CD4-positive, alpha-beta T cell (primary cell): ENCODE measurements around the gene FREM2. TPM values are rescaled to one million over a fixed set of nuclear protein-coding genes. Genes with fewer than 3 reads are reported as not detected.

ENCODE experiments used
- ATAC-seq: fragments of 200-7000 bp; cut with Tn5 transposase; one replicate; pipeline ENCODE4 v1.10.0; 2022; ENCODE audit warnings: mild to moderate bottlenecking; ENCODE audit not compliant: poor library complexity
- CTCF ChIA-PET: fragments of 350-600 bp; sonication (Branson Sonifier 250); formaldehyde crosslinking; loops from one replicate; lab custom pipeline; 2021; ENCODE audit warnings: antibody characterized with exemption, inconsistent platforms; lab: Charles Lee
- POLR2A ChIA-PET: fragments of 350-600 bp; sonication (Branson Sonifier 250); formaldehyde crosslinking; loops from one replicate; lab custom pipeline; 2021; ENCODE audit warnings: antibody characterized with exemption, inconsistent platforms; lab: Charles Lee
- DNase-seq, 14 experiments: peaks; one replicate each; pipeline ENCODE4 v3.0.0-alpha.2; 2013 to 2020; ENCODE audit warnings: mixed read lengths in 2 of 14
- H3K27ac ChIP-seq, 2 donors: one replicate each; pipeline versions ENCODE4 v1.5.1 to v1.7.0; 2013; ENCODE audit warnings: low read length in 2 of 2, low read depth in 1 of 2, mild to moderate bottlenecking in 1 of 2
- H3K27me3 ChIP-seq, 2 experiments: 1 replicate in 1 of 2; 2 replicates in 1 of 2; pipeline versions ENCODE4 v1.6.1 to v1.7.0; 2013; ENCODE audit warnings: low read length in 2 of 2, control low read depth in 1 of 2, mild to moderate bottlenecking in 1 of 2, moderate library complexity in 1 of 2; ENCODE audit not compliant: insufficient read depth in 2 of 2, control insufficient read depth in 1 of 2
- H3K36me3 ChIP-seq: one replicate; pipeline ENCODE4 v1.6.1; 2013; ENCODE audit warnings: low read length, control low read depth; ENCODE audit not compliant: insufficient read depth
- H3K4me1 ChIP-seq: one replicate; pipeline ENCODE4 v1.6.1; 2013; ENCODE audit warnings: low read length, control low read depth; ENCODE audit not compliant: insufficient read depth
- H3K4me3 ChIP-seq: one replicate; pipeline ENCODE4 v1.5.1; 2013; ENCODE audit warnings: mild to moderate bottlenecking, low read length, moderate library complexity
- H3K9me3 ChIP-seq, 2 experiments: 1 replicate in 1 of 2; 2 replicates in 1 of 2; pipeline versions ENCODE4 v1.6.1 to v1.7.0; 2013; ENCODE audit warnings: low read length in 2 of 2, mild to moderate bottlenecking in 2 of 2, control low read depth in 1 of 2, moderate library complexity in 1 of 2; ENCODE audit not compliant: control insufficient read depth in 1 of 2, insufficient read depth in 1 of 2
- H3K27ac Mint-ChIP-seq: one replicate; pipeline ENCODE4 v1.8.0; 2020; ENCODE audit warnings: mixed read lengths
- H3K27me3 Mint-ChIP-seq: one replicate; pipeline ENCODE4 v1.8.0; 2021; ENCODE audit warnings: mixed read lengths
- H3K36me3 Mint-ChIP-seq: one replicate; pipeline ENCODE4 v1.8.0; 2021; ENCODE audit warnings: low read depth, mixed read lengths
- H3K4me1 Mint-ChIP-seq: one replicate; pipeline ENCODE4 v1.8.0; 2021; ENCODE audit warnings: low read depth, mixed read lengths
- H3K4me3 Mint-ChIP-seq: one replicate; pipeline ENCODE4 v1.8.0; 2020; ENCODE audit warnings: mild to moderate bottlenecking, mixed read lengths
- H3K9me3 Mint-ChIP-seq: one replicate; pipeline ENCODE4 v1.8.0; 2020; ENCODE audit warnings: mixed read lengths
- intact Hi-C, 2 experiments: fragments of 100-400 bp; cut with DNase I in 1 of 2; cut with micrococcal nuclease in 1 of 2; formaldehyde crosslinking; loops; one replicate each; pipeline versions ENCODE4 v1.15.1 to v1.9.0; 2023 to 2025; cut with DNase I, micrococcal nuclease
- total RNA-seq, 174 experiments: library from RNA in 2 of 174; stranded (reverse) in 2 of 174; gene quantifications; one replicate each; pipeline ENCODE4 v1.2.3 and lab custom pipeline; 2021 to 2026
- TF ChIP-seq, protein P1 (sequence below): fragments of 200-600 bp; IDR thresholded peaks from one replicate; pipeline ENCODE4 v1.8.0; 2022; ENCODE audit warnings: antibody characterized with exemption, mild to moderate bottlenecking

Gene FREM2
- total RNA-seq, 2 experiments from 2014 or later: not detected

- no peaks in the 10 kb centered on the region for H3K36me3 Mint-ChIP-seq
- H3K9me3 Mint-ChIP-seq: no peaks in the 10 kb centered on the region
Measured at GRCh38 chr13:38868870-38869269, 182.0 kb downstream of the FREM2 start.

GRCh38 chr13:38871275-38871674 lies 184.4 kb downstream of the FREM2 start:
- H3K36me3 ChIP-seq: no peaks in the 10 kb centered on the region
- H3K9me3 Mint-ChIP-seq: no peaks in the 10 kb centered on the region
- no peaks in the 10 kb centered on the region for H3K36me3 Mint-ChIP-seq
- H3K4me3 ChIP-seq: no peak overlapping the region
- H3K4me3 Mint-ChIP-seq: no peak overlapping the region
- ATAC-seq: no peak
- H3K27ac Mint-ChIP-seq: no peak overlapping the region
- H3K4me1 Mint-ChIP-seq: no peaks in the 10 kb centered on the region
- DNase-seq: no peak
- H3K9me3 ChIP-seq: no peaks in the 10 kb centered on the region
- TF ChIP-seq, protein P1, sequence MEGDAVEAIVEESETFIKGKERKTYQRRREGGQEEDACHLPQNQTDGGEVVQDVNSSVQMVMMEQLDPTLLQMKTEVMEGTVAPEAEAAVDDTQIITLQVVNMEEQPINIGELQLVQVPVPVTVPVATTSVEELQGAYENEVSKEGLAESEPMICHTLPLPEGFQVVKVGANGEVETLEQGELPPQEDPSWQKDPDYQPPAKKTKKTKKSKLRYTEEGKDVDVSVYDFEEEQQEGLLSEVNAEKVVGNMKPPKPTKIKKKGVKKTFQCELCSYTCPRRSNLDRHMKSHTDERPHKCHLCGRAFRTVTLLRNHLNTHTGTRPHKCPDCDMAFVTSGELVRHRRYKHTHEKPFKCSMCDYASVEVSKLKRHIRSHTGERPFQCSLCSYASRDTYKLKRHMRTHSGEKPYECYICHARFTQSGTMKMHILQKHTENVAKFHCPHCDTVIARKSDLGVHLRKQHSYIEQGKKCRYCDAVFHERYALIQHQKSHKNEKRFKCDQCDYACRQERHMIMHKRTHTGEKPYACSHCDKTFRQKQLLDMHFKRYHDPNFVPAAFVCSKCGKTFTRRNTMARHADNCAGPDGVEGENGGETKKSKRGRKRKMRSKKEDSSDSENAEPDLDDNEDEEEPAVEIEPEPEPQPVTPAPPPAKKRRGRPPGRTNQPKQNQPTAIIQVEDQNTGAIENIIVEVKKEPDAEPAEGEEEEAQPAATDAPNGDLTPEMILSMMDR: no peak
- no peak overlapping the region for H3K27ac ChIP-seq
- CTCF ChIA-PET: no interaction called here
- intact Hi-C loops: loop anchor here (5.0 kb wide), 1 partner anchor 1799 kb away; no protein-coding TSS in a partner anchor
- peaks cover 23% of the 10 kb centered on the region for H3K27me3 Mint-ChIP-seq
- H3K27me3 ChIP-seq: no peaks in the 10 kb centered on the region
- no peaks in the 10 kb centered on the region for H3K4me1 ChIP-seq
- POLR2A ChIA-PET: no interaction called here

More at GRCh38 chr13:38868870-38869269, 182.0 kb downstream of the FREM2 start:
- peaks cover 20% of the 10 kb centered on the region for H3K27me3 Mint-ChIP-seq
- Histone ChIP-seq H3K9me3 (no peaks in the 10 kb centered on the region), H3K27me3 (no peaks in the 10 kb centered on the region), H3K4me3 (no peak overlapping the region), H3K36me3 (no peaks in the 10 kb centered on the region), H3K4me1 (no peaks in the 10 kb centered on the region), H3K27ac (no peak overlapping the region)
- intact Hi-C loops: no loop called here
- TF ChIP-seq, protein P1: no peak
- DNase-seq: no peak
- ATAC-seq: no peak
- ChIA-PET POLR2A (interaction anchor here (0.6 kb wide), 1 partner anchor 1075 kb away, joined by 3 read pairs; no protein-coding TSS in a partner anchor), CTCF (no interaction called here)
- H3K4me1 Mint-ChIP-seq: no peaks in the 10 kb centered on the region
- H3K4me3 Mint-ChIP-seq: no peak overlapping the region
- no peak overlapping the region for H3K27ac Mint-ChIP-seq

- Mint-ChIP-seq H3K4me1 (no peaks in the 10 kb centered on the region), H3K27ac (no peak overlapping the region), H3K4me3 (no peak overlapping the region), H3K36me3 (no peaks in the 10 kb centered on the region), H3K27me3 (peaks cover 28% of the 10 kb centered on the region), H3K9me3 (no peaks in the 10 kb centered on the region)
- CTCF ChIA-PET: interaction anchor here (0.6 kb wide), 1 partner anchor 1798 kb away, joined by 3 read pairs; no protein-coding TSS in a partner anchor
- peak in 10 of 14 experiments; percentile 1 to 37 (median 12) for DNase-seq
- Histone ChIP-seq H3K4me1 (no peaks in the 10 kb centered on the region), H3K36me3 (no peaks in the 10 kb centered on the region), H3K27me3 (no peaks in the 10 kb centered on the region), H3K9me3 (no peaks in the 10 kb centered on the region), H3K4me3 (no peak overlapping the region), H3K27ac (no peak overlapping the region)
- POLR2A ChIA-PET: no interaction called here
- no peak for ATAC-seq
- TF ChIP-seq, protein P1: peak; percentile 46
- intact Hi-C loops: loop anchor here (5.0 kb wide), 1 partner anchor 1800 kb away; no protein-coding TSS in a partner anchor
Measured at GRCh38 chr13:38872693-38873092, 185.8 kb downstream of the FREM2 start.
